Panc1 (cell line): ENCODE measurements around the gene GMDS.

Experiments used
- POLR2AphosphoS5 ChIP-seq: IDR thresholded peaks from 2 replicates; pipeline ENCODE4 v1.6.1; 2012; ENCODE audit warnings: mild to moderate bottlenecking, low read depth, low read length, moderate library complexity
- SIN3A ChIP-seq: IDR thresholded peaks from 2 replicates; pipeline ENCODE4 v1.6.1; 2012; ENCODE audit warnings: low read depth, mild to moderate bottlenecking, low read length, moderate library complexity, borderline replicate concordance; ENCODE audit not compliant: insufficient read depth
- TCF7L2 ChIP-seq: IDR thresholded peaks from 2 replicates; pipeline ENCODE4 v1.6.1; 2011; ENCODE audit warnings: mild to moderate bottlenecking, low read depth, low read length, inconsistent platforms
- TF ChIP-seq, protein P1 (sequence below): fragments of 450-650 bp; IDR thresholded peaks from 2 replicates; pipeline ENCODE4 v1.5.1; 2017; ENCODE audit warnings: mild to moderate bottlenecking
- TF ChIP-seq, protein P2 (sequence below), 2 experiments: IDR thresholded peaks; 2 replicates each; pipeline ENCODE4 v1.6.1; 2011 to 2012; ENCODE audit warnings: low read depth in 2 of 2, control low read depth in 1 of 2, low read length in 1 of 2, mild to moderate bottlenecking in 1 of 2, moderate library complexity in 1 of 2; ENCODE audit not compliant: insufficient read depth in 1 of 2

GRCh38 chr6:1580109-1580508, 665.3 kb downstream of the GMDS start:
- TF ChIP-seq TCF7L2 (no peak), POLR2AphosphoS5 (no peak), SIN3A (no peak)
- TF ChIP-seq, protein P1, sequence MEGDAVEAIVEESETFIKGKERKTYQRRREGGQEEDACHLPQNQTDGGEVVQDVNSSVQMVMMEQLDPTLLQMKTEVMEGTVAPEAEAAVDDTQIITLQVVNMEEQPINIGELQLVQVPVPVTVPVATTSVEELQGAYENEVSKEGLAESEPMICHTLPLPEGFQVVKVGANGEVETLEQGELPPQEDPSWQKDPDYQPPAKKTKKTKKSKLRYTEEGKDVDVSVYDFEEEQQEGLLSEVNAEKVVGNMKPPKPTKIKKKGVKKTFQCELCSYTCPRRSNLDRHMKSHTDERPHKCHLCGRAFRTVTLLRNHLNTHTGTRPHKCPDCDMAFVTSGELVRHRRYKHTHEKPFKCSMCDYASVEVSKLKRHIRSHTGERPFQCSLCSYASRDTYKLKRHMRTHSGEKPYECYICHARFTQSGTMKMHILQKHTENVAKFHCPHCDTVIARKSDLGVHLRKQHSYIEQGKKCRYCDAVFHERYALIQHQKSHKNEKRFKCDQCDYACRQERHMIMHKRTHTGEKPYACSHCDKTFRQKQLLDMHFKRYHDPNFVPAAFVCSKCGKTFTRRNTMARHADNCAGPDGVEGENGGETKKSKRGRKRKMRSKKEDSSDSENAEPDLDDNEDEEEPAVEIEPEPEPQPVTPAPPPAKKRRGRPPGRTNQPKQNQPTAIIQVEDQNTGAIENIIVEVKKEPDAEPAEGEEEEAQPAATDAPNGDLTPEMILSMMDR: no peak
- TF ChIP-seq, protein P2, sequence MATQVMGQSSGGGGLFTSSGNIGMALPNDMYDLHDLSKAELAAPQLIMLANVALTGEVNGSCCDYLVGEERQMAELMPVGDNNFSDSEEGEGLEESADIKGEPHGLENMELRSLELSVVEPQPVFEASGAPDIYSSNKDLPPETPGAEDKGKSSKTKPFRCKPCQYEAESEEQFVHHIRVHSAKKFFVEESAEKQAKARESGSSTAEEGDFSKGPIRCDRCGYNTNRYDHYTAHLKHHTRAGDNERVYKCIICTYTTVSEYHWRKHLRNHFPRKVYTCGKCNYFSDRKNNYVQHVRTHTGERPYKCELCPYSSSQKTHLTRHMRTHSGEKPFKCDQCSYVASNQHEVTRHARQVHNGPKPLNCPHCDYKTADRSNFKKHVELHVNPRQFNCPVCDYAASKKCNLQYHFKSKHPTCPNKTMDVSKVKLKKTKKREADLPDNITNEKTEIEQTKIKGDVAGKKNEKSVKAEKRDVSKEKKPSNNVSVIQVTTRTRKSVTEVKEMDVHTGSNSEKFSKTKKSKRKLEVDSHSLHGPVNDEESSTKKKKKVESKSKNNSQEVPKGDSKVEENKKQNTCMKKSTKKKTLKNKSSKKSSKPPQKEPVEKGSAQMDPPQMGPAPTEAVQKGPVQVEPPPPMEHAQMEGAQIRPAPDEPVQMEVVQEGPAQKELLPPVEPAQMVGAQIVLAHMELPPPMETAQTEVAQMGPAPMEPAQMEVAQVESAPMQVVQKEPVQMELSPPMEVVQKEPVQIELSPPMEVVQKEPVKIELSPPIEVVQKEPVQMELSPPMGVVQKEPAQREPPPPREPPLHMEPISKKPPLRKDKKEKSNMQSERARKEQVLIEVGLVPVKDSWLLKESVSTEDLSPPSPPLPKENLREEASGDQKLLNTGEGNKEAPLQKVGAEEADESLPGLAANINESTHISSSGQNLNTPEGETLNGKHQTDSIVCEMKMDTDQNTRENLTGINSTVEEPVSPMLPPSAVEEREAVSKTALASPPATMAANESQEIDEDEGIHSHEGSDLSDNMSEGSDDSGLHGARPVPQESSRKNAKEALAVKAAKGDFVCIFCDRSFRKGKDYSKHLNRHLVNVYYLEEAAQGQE (IDR thresholded peaks at IDR 0.05; ENCODE audit: insufficient read depth in 1 of 2, low read depth in 2 of 2, low read length in 1 of 2): no peak
